Activated CD8-positive, alpha-beta memory T cell treated with anti-CD3 and anti-CD28 coated beads for 4 hours (primary cell): ENCODE data around the gene MRPL14.
"Not testable (repeated sequence)": the region's sequence is repeated elsewhere in the genome, so short reads cannot be mapped to it uniquely, and the experiment has no call there.

Experiments used
- DNase-seq, 2 donors: peaks; one replicate each; pipeline ENCODE4 v3.0.0-alpha.2; 2020; ENCODE audit warnings: low read depth in 2 of 2

MRPL14 gene

DNA sequence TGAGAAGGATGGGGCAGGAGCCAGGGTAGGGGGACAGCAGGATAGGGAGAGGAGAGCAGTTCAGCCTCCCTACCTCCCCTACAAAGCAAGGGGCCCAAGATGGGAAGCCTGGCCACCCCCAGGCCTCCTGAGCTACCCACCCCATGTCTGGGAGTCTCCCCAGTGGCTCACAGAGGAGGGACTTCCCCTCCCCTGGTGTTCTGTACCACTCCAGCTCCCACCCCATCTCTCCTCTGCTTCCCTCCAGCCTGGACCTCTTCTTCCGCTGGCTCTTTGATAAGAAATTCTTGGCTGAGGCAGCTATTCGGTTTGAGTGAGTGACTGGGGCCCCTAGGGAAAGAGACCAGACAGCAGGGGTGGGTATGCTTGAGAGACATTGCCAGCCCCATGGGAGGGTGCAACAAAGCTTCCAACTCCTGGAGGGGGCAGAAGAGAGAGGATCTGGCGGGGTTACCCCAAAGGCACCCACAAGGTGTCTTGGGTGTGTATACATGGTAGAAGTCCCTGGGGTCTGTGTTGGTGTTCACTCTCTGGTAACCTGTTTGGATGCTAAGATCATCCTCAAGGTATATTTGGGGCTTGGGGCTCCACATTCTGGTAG, 23.2 kb upstream of the MRPL14 start:
- no peak for DNase-seq

DNA sequence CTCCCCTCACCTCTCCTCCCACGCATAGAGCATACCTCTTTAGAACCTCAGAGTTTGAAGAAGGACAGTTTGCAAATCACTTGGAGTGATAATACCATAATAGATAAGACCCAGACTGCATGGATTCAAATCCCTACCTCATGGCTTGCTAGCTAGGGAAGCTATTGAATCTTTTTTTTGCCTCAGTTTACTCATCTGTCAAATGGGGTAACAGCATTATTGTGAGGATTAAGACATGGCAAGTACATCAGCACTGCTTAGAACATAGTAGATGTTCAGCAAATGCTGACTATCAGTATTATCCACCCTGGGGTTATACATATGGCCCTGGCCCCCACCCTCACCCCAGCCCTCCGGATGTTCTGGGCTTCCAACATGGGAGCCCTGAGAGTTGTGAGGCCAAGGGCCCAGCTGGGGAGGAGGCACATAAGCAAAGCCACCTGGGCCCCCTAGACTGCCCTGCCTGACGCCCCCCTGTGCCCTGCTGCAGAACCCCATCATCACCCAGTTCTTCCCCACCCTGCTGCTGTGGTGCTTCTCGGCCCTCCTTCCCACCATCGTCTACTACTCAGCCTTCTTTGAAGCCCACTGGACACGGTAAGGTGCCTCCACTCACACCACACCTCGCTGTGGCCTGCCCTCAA, 22.2 kb upstream of the MRPL14 start:
- no peak for DNase-seq

- no peak for DNase-seq
Observed at GRCh38 chr6:44148306-44148705, 21.1 kb upstream of the MRPL14 start.

DNA sequence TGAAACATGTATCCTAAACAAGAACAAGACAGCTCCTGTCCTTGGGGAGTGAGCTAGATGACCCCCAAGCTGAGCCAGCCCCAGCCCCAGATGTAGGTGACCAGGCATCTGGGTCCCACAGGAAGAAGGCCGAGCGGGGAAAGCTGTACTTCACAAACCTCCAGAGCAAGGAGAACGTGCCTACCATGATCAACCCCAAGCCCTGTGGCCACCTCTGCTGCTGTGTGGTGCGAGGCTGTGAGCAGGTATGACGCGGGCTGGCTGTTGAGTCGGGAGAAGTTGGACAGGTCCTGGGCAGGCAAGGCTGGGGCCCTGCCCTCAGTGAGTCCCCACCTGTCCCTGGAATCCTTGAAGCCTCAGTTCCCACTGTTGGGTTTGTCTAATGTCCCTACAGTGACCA, 20.0 kb upstream of the MRPL14 start:
- DNase-seq, result no peak

GRCh38 chr6:44146685-44147084, 19.4 kb upstream of the MRPL14 start:
- no peak for DNase-seq

DNA sequence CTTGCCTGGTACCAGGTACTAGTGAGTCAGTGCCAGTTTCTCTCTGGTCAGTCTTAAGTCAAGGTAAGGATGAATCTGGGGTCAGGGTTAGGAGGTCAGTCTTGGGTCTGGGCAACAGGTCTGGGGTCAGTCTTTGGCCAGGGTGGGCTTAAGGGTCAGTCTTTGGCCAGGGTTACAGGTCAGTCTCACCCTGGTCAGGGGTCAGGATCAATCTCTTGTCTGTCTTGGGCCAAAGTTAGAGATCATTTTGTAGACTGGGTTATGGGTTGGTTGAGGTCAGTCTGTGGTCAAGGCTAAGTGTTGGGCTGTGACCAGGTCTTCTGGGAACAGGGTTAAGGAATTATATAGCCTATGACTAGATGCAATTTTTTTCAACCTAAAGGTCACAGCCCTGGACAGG, 18.6 kb upstream of the MRPL14 start:
- DNase-seq, result no peak

GRCh38 chr6:44144536-44144935, 17.3 kb upstream of the MRPL14 start:
- DNase-seq, result not testable (repeated sequence)

DNA sequence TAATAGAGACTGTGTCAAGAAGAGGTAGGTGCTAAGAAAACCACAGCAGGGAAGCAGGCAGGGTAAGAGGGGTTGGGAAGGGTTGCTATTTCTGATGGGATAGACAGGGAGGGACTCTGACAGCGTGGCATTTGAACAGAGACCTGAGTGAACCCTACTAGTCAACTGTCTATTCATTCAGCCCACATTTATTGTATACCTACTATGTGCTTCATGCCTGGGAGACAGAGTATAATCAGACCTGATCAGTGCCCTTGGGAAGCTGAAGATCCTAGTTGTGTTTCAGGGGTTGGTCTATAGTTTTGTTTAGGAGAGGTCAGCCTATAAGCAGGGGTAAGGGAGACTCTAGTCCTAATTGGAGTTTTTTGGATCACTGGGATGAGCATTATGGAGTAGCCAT, 16.5 kb upstream of the MRPL14 start:
- no peak for DNase-seq

GRCh38 chr6:44142835-44143234, 15.6 kb upstream of the MRPL14 start:
- no peak for DNase-seq

GRCh38 chr6:44139351-44139743, 12.1 kb upstream of the MRPL14 start:
- DNase-seq, result no peak

DNA sequence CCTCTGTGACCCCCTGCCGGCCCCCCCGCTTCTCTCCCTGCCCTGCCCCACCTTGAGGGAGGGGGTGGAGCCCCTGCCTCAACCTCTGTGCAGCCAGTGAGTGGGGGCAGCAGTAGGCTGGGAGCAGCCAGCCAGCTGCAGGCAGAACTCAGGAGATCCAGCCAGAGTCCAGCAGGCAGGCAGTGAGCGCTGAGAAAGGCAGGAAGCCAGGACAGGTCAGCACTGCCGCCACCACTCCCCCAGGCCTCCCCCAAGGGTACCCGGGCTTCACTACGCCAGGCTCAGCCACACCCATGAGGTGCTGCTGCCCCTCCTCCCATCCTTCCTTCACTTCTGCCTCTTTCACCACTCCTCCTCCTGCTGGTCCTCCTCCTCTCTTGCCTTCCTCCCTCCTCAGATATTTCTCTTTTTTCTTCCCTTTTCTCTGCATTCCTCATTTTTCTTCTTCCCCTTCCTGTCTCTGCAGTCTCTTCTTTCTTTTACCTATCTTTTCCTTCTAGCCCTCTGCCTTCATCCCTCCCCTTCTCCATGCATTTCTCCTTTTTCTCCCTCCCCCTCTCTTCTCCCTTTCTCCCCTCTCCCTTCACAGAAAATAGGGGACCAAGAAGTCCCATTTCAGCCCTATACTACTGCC, 11.6 kb upstream of the MRPL14 start:
- DNase-seq, result no peak

DNA sequence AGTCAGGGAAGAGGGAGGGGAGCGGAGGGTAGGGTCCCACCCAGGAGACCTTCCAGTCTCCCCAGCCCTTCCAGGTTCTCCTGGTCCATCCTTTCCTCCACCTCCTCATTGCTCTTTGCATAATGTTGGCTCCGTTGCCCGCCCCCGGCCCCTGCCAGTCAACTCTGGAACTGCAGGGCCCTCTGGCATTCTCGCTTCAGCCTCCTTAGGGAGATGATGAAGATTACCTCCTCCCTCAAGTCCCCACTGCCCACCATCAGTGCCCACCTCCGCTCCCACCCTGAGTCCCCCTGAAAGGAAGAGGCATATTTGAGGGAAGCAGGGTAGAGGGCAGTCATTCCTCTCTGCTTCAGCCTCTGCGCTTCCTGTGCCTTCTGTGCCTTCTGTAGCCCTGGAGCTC, 8.6 kb upstream of the MRPL14 start:
- DNase-seq, result no peak

GRCh38 chr6:44135173-44135758, 8.0 kb upstream of the MRPL14 start:
- DNase-seq, result no peak

- DNase-seq, result no peak
Observed at GRCh38 chr6:44133981-44134711, 6.9 kb upstream of the MRPL14 start.

DNA sequence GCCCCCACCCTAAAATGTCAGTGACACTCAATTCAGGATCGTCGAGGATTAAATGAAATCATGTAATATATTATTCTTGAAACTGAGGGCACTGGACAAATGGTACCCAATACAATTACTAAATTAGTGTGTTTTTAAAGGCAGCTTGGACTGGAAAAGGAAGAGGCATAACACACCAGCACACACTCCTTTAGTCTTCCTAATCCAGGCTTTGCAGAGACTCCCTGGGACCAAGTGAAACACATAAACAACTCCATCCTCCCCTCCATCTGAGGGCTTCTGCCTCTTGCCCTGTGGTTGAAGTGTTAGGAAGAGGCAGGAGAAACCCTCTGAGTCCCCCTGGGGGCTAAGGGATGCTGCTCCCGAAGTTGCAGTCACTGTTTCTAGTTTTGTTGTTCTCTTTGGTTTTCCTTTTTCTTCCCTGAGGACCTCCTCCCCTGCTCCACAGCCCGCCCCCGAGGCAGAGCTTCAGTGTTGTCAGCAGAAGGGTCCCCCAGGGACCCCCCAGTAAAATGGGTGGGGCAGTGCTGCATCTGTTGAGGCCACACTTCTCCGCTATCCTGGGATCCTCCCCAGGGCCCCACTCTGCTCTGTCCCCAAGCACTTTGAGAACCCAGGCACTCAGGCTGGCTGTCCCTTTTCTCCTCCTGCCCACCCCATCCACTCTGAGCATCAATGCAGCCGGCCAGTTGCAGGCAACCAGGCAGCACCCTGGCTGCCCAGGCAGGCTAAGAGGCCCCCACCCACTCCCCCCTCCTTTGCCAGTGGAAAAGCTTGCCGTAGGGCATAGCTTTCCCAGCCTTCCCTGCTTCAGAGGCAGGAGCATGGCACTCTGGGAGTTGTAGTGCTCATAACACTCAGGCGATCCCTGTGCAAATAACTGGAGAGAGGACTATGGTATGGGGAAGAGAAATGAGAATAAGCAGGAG, 6.0 kb upstream of the MRPL14 start:
- DNase-seq, result no peak

DNA sequence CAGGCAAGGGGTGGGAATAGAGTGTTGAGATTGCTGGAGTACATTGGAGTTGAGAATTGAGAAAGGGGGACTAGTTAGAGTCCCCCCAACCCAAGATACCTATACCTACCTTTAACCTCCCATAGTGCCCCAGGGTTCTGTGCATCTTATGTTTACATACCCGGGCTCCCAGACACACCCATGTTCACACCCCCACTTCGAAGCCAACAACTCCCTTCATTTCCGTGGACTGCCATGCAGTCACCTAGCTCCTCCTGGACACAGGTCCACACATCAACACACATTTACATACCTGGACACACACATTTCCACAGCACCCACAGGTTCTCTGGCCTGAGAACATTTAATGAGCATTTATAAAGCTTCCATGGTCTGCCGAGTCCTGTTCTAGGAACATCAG, 5.2 kb upstream of the MRPL14 start:
- no peak for DNase-seq

DNA sequence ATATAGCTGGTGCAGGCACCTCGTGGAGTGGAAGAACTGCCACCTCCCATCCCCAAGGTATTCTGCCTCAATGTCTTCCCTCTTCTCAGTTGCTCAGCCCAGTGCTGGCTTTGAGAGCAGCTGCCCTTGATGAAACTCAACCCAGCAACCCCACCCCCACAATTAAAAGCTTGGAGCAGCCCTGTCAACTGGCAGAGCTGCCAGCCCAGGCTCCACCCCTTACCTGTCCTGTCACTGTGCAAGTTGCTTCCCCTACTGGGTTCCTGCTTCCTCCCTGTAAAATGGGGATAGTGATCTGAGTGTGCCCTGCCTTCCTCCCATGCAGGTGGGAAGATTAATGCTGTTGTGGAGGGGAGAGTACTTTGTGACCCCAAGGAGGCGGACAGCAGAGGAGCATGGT, 4.6 kb upstream of the MRPL14 start:
- DNase-seq, result no peak

- no peak for DNase-seq
Observed at GRCh38 chr6:44129841-44130322, 2.6 kb upstream of the MRPL14 start.

GRCh38 chr6:44128020-44128917, 1.0 kb upstream of the MRPL14 start:
- no peak for DNase-seq
